GM19025 (cell line): ENCODE data around the gene PNCK.
"Not testable (repeated sequence)": the region's sequence is repeated elsewhere in the genome, so short reads cannot be mapped to it uniquely, and the experiment has no call there.

ENCODE experiments used
- ATAC-seq: cut with Tn5 transposase; IDR thresholded peaks from one replicate; pipeline ENCODE4 v1.9.1; 2021; ENCODE audit warnings: mild to moderate bottlenecking, low read depth, moderate library complexity; ENCODE audit not compliant: unreplicated experiment

PNCK gene

DNA sequence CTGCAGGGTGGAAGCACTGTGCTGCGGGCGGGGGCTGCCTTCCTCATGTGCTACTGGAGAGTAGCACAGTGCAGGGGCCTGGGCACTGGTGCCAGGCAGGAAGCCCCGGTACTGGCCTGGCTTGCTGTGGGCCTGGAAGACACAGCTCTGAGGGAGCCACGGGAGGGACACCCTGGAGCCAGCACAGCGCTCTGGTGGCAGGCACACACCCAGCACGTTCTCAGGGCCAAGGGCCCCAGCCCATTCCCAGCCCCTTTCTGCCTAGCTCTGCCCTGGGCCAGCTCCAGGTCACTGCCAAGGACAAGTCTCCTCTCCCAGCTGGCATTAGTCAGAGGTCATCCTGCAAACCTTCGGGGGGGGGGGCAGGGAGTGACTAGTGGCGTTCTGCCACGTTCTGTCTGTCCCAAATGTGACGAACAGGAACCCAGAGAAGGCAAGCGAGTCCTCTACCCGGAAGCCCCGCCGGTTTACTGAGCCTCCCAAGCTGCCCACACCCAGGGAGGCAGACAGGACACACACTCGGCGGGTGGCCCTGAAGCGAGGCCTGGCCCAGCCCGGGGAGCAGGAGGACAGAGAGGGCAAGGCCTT, 26.3 kb upstream of the PNCK start:
- ATAC-seq: not testable (repeated sequence)

DNA sequence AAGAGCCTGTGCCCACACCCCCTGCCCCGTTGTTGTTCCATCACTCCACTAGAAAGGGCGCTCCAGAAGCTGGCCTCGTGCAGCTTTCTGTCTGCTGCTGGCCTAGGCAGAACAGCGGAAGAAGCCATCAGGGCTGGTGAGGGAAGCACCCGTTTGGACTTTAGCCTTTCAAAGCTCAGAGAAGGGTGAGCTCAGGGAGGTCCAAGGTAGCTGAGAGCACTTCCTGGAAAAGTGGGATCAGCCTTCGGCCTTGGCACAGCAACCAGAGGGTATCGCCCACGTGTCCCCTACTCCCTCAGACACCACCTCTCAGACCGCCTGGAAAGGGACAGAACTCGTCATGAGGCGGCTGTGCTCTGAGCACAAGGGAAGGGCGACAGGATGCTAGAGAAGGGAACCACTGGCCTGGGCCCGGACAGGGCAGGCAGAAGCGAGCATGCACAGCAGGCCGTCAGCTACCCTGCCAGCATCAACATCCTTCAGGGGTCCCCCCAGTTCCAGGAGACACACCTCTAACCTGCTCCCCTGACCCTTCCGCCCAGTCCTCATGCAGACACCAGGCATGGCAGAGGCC, 25.7 kb upstream of the PNCK start:
- not testable (repeated sequence) for ATAC-seq

DNA sequence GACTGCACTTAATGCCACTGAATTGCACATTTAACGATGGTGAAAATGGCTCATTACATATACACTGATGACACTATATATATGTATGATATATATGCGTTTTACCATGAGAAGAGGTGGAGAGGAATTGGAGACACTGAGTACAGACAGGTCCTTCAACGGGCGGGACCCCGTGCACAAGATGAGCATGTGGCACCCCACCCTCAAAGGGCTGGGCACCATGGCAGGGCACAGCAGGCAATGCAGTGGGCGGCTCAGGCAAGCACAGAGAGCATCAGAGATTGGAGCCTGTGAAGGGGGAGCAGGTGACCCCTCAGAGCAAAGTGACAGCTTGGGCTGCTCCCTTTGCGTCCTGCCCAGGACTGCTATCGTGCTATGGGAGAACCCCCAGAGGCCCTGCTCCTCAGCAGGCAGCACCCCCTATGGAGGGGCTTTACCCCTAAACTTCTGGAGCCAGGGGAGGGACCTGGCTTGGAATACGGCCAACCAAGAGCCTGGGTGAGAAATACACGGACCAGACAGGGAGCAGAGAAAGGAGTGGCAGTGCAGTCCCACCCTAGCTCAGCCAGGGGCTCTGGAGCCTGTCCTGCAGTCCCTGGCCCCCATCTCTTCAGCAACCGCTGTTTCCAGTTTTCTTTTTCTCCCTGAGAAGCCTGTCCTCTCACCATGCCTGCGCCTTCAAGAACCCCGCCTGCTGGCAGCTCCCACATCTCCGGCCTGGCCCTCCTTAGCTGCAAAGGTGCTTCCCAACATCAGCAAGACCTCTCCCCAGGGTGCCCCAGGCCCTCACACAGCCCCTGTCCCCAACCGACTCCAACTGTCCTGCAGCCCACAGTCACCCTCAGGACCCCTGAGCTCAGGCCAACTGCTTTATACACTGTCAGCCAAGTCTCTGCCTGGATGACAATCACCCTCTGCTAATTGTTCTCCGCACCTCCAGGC, 24.6 kb upstream of the PNCK start:
- ATAC-seq: no peak

DNA sequence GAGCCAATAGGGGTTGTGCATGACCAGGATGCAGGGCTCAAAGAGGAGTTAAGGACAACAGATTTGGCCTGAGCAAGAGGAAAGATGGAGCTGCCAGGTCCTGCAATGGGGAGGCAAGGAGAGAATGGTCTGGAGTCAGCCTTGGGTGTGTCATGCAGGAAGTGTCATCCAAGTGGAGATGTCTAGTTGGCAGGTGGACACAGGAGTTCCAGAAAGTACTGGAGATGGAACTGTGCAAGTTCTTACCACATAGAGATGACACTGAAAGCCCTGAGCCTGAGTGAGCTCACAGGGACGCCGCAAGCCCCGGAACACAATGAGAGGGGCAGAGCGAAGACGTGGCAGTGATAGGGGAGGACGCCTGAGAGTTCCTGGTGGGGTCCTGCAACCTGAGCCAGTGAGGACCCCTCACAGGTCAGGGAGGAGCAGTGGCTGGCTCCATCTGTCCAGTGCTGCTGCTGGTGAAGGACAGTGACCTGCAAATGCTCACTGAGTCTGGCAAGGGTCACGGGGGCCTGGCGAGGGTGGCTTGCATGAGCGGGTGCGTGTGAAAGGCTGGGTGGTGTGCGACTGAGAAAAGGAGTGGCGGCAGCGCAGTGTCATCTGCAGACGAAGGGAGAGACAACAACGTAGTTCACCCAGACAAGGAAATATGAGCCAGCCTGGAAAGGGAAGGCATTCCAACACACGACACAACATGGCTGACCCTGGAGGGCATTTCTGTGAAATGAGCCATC, 23.5 kb upstream of the PNCK start:
- ATAC-seq: not testable (repeated sequence)

DNA sequence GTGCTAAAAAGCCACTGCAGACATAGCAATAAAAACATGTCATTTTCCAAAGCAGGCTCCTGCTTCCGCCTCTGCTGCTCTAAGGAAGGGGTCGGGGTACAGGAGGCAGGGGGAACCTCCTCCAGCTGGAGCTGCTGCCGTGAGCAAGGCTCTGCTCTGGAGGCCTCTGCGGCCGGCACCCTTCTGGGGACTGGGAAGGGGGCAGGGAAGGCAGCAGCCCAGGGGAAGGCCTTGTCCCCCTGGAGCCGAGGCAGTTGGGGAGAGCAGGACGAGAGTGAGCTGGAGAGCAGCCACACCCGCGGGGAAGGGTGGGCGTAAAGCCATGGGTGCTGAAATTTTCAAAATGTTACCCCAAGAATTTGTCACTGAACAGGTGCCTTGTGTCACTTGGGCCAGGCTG, 22.9 kb upstream of the PNCK start:
- ATAC-seq: not testable (repeated sequence)

DNA sequence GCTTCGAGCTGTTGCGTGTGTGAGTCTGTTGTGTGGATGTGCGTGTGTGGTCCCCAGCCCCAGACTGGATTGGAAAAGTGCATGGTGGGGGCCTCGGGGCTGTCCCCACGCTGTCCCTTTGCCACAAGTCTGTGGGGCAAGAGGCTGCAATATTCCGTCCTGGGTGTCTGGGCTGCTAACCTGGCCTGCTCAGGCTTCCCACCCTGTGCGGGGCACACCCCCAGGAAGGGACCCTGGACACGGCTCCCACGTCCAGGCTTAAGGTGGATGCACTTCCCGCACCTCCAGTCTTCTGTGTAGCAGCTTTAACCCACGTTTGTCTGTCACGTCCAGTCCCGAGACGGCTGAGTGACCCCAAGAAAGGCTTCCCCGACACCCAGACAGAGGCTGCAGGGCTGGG, 22.5 kb upstream of the PNCK start:
- no peak for ATAC-seq

DNA sequence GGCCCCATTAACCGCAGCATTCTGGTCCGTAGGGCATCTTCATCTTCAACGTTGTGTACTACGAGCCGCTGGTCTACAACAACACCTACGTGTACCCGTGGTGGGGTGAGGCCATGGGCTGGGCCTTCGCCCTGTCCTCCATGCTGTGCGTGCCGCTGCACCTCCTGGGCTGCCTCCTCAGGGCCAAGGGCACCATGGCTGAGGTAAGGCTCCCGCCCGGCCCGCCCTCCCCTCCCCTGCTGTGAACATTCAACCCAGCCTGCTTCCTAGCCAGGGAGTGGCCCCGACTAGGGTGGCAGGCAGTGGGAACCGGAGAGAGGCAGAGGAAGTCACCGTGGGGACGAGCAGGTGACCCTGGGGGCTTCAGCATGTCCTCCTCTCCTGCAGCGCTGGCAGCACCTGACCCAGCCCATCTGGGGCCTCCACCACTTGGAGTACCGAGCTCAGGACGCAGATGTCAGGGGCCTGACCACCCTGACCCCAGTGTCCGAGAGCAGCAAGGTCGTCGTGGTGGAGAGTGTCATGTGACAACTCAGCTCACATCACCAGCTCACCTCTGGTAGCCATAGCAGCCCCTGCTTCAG, 21.2 kb upstream of the PNCK start:
- ATAC-seq: no peak

DNA sequence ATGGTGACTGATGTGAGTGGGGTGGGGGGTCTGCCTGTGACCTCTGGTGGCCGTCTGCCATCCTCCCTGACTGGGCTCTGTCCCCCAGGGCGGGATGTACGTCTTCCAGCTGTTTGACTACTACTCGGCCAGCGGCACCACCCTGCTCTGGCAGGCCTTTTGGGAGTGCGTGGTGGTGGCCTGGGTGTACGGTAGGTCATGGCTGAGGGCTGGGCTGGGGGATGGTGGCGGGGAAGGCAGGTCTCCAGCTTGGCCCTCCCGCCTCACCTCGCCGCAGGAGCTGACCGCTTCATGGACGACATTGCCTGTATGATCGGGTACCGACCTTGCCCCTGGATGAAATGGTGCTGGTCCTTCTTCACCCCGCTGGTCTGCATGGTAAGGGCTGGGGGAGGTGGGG, 20.6 kb upstream of the PNCK start:
- ATAC-seq: not testable (repeated sequence)

DNA sequence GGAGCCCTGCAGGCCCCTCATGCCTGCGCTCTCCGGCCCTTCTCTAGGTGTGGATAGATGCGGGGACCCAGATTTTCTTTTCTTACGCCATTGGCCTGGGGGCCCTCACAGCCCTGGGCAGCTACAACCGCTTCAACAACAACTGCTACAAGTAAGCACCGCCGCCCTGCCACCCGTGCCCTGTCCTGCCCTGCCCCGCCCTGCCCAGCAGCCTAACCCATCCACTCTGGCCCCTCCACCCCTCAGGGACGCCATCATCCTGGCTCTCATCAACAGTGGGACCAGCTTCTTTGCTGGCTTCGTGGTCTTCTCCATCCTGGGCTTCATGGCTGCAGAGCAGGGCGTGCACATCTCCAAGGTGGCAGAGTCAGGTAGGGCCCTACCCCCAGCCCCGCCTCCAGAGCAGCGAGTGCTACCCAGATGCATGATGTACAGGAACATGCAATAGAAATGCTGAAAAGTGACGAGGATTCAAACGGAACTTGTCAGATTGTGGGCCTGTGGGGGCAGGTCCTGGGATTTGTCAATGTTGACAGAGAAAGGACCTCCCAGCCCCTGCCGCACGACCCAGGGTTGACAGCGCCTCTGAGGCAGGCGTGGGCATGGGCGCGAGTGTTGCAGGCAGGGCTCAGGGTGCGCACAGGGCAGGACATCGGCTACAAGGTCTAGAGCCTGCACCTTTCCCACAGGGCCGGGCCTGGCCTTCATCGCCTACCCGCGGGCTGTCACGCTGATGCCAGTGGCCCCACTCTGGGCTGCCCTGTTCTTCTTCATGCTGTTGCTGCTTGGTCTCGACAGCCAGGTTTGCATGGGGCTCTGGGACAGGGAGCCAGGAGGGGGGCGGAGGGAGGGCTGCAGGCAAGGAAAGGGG, 19.8 kb upstream of the PNCK start:
- no peak for ATAC-seq

DNA sequence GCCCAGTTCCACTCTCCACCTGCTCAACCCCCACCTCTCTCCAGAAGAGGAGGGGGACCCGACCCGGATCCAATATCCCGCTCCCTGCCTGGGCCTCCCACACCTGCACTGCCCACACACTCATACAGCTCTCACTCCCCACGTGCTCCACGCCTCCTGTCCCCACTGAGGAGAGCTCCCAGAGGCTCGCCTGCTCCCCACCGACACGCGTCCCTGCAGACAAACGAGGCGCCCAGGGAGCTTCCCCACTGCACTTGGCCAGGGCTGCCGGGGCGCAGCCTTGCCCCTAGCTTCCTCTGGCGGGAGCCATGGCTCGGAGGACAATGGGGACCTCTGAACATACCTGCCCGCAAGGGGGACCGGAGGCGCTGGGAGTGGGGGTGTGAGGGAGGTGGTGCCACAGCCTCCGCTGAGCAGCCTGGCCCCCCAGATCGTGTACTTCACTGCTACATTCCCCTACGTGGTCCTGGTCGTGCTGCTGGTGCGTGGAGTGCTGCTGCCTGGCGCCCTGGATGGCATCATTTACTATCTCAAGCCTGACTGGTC, 19.1 kb upstream of the PNCK start:
- ATAC-seq: no peak

DNA sequence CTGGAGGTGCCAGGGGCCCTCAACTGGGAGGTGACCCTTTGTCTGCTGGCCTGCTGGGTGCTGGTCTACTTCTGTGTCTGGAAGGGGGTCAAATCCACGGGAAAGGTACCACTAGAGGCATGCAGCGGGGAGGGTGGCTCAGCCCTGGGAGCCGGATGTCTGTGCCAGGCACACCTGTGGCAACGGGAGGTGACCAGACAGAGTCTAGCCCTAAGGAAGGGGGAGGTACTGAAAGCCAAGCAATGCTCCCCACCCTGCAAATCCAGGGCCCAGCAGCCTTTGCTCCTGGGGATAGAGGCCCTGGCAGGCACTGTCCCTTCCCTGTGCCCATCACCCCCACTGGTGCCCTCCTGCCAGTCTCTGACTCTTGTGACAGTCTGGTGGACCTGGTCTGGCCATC, 18.4 kb upstream of the PNCK start:
- ATAC-seq: no peak

DNA sequence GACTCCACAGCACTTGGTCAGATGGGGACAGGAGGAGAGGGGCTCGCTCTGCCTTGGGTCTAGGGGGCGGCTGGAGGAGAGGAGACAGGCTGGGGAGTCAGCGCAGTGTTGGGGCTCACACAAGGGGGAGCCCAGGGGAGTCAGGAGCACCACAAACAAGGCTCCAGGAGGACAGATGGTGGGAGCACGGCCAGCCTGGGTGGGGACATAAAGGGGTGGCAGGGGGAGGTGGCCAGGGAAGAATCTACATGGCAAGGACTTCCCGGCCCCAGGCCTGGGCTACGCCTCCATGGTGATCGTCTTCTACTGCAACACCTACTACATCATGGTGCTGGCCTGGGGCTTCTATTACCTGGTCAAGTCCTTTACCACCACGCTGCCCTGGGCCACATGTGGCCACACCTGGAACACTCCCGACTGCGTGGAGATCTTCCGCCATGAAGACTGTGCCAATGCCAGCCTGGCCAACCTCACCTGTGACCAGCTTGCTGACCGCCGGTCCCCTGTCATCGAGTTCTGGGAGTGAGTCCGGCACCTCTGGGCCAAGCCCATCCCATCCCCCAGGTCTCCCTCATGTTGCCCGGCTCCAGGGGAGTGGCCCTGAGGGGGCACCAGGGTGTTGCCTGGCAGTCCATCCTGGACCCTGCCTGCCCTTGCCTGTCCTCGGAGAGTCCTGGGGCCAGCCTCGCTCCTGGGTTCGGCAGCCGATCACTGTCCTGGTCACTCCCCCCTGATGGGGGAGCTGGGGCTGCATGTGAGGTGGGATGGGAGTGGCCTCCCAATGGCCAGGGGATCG, 17.6 kb upstream of the PNCK start:
- not testable (repeated sequence) for ATAC-seq

DNA sequence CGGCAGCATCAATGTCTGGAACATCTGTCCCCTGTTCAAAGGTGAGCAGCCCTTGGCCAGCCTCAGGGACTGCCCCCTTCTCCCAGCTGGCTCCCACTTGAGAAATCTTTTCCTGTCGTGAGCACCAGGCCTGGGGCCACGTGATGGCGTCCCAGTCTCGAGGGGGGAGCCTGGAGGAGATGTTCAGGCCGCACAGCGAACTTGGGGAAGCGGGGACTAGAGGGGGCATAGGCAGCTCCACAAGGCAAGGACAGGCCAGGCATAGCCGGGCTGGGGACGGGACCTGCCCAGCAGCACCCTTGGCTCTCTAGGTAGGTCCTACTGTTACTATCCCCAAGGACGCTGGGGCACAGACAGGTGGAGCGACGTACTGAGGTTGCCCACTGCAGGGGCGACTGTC, 16.9 kb upstream of the PNCK start:
- ATAC-seq: no peak

DNA sequence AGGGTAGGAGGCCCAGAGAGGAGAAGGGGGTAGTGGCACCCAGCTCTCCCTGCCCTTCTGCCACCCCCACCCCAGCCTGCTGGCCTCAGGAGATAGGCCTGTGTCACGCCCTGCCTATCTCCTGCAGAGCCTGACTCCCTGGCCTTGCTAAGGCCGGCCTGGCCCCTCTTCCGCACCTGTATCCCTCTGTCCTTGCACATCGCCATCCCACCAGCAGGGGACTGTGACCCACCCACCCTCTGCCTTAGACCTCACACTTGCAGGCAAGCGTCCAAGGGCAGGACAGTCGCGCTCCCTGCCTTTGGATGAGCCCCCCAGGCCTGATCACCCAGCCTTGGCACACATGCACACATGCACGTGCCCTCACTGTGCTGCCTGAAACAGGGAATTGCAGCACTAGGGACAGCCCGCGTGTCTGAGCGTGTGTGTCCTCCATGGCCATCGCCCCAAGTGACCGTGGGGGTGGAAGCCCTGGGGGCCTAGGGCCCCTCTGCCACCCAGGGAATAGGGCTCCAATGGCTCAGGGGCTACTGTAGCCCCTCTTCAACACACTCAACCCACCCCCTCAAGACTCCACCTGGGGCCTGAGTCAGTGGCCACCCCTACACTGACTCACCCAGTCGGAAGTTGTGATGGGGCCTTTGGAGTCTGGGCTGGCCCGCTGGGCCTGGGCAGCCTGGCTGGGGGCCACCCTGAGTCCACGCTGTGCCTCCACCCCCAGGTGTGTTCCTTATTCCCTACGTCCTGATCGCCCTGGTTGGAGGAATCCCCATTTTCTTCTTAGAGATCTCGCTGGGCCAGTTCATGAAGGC, 16.2 kb upstream of the PNCK start:
- no peak for ATAC-seq

DNA sequence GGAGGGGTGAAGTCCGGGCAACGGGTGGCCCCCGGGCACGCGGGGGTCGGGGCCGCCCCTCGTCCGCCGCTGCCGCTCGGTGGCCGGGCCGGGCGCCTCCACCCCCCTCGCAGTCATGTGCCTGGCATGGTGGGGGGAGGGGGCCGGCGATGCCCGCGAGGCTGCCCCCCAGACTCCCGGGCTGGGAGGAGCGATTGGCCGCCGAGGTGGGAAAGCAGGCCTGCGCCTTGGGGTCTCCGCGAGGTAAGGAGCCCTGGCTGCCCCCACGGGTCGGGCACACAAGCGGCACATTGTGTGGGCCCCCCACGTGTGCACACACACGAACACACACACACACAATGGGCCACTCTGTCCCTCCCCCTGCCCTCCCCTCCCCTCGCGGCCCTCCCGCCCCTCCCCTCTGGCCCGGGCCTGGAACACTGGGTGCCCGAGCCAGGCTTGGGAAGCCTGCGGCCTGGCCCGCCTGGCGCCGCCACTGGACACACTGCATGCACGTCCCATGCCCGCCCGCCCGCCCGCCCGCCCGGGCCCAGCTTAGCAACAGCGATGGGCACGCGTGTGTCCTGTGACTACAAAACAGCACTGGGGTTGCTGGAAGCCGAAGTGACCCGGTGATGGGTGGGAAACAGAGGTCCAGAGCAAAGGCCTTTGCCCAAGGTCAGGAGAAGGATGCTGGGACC, 15.4 kb upstream of the PNCK start:
- no peak for ATAC-seq

DNA sequence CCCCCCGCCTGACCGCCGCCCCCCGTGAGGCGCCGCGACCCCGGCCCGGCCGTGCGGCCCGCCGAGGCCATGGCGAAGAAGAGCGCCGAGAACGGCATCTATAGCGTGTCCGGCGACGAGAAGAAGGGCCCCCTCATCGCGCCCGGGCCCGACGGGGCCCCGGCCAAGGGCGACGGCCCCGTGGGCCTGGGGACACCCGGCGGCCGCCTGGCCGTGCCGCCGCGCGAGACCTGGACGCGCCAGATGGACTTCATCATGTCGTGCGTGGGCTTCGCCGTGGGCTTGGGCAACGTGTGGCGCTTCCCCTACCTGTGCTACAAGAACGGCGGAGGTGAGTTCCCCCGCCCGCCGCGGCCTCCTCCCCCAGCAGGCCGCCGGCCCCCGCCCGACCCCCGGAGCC, 14.9 kb upstream of the PNCK start:
- ATAC-seq: no peak

DNA sequence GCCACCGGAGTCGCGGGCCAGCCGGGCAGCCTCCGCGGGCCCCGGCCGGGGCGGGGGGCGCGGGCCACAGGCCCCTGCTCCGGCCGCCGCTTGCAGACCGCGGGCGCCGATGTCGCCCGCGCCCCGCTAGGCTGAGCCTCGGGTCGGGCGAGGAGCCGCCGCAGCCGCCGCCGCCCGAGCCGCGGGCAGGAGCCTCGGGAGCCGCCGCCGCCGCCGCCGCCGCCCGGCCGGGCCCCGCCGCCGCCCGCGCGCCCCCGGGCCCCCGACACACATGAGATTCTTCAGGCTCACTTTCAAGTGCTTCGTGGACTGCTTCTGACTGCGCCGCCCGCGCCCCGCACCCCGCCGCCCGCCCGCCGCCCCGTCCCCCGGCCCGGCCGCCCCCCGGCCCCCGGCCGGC, 14.5 kb upstream of the PNCK start:
- no peak for ATAC-seq
